ENCODE measurements around the gene ELMO1.
A peak's percentile ranks its signal among the peaks of the same experiment; 100 is the strongest.

Gene ELMO1

GRCh38 chr7:37052705-37053104 lies 396.0 kb downstream of the ELMO1 start:
- peak; percentile 25 for DNase-seq (ENCODE audit: low spot score)

- DNase-seq (ENCODE audit: low spot score) = no peak
Observed at GRCh38 chr7:37050801-37051200, 397.9 kb downstream of the ELMO1 start.

GRCh38 chr7:37048674-37049073 lies 400.0 kb downstream of the ELMO1 start:
- DNase-seq (ENCODE audit: low spot score) = no peak

- DNase-seq (ENCODE audit: low spot score) = no peak
Observed at GRCh38 chr7:37047260-37047659, 401.4 kb downstream of the ELMO1 start.

GRCh38 chr7:37046531-37047079 lies 402.1 kb downstream of the ELMO1 start:
- no peak for DNase-seq (ENCODE audit: low spot score)

GRCh38 chr7:37045681-37046179 lies 402.9 kb downstream of the ELMO1 start:
- DNase-seq (ENCODE audit: low spot score) = no peak

GRCh38 chr7:37041461-37041860 lies 407.2 kb downstream of the ELMO1 start:
- DNase-seq (ENCODE audit: low spot score) = no peak

GRCh38 chr7:37040330-37040729 lies 408.3 kb downstream of the ELMO1 start:
- DNase-seq (ENCODE audit: low spot score) = no peak

GRCh38 chr7:37039131-37039749 lies 409.4 kb downstream of the ELMO1 start:
- DNase-seq (ENCODE audit: low spot score) = no peak

- no peak for DNase-seq (ENCODE audit: low spot score)
Observed at GRCh38 chr7:37038706-37039105, 410.0 kb downstream of the ELMO1 start.

GRCh38 chr7:37037286-37037685 lies 411.4 kb downstream of the ELMO1 start:
- no peak for DNase-seq (ENCODE audit: low spot score)

- no peak for DNase-seq (ENCODE audit: low spot score)
Observed at GRCh38 chr7:37035631-37036030, 413.0 kb downstream of the ELMO1 start.

GRCh38 chr7:37033141-37033540 lies 415.5 kb downstream of the ELMO1 start:
- no peak for DNase-seq (ENCODE audit: low spot score)

GRCh38 chr7:37032258-37032601 lies 416.4 kb downstream of the ELMO1 start:
- DNase-seq (ENCODE audit: low spot score) = no peak

- peak; percentile 99 for DNase-seq (ENCODE audit: low spot score)
Observed at GRCh38 chr7:37031571-37032257, 416.9 kb downstream of the ELMO1 start.

GRCh38 chr7:37028909-37029440 lies 419.7 kb downstream of the ELMO1 start:
- DNase-seq (ENCODE audit: low spot score) = peak; percentile 4

GRCh38 chr7:37027557-37028341 lies 420.9 kb downstream of the ELMO1 start:
- DNase-seq (ENCODE audit: low spot score) = no peak

GRCh38 chr7:37027104-37027503 lies 421.6 kb downstream of the ELMO1 start:
- no peak for DNase-seq (ENCODE audit: low spot score)

- no peak for DNase-seq (ENCODE audit: low spot score)
Observed at GRCh38 chr7:37018954-37019353, 429.7 kb downstream of the ELMO1 start.

GRCh38 chr7:37016064-37016878 lies 432.4 kb downstream of the ELMO1 start:
- peak; percentile 7 for DNase-seq (ENCODE audit: low spot score)

- no peak for DNase-seq (ENCODE audit: low spot score)
Observed at GRCh38 chr7:37015353-37016034, 433.2 kb downstream of the ELMO1 start.
